ENCODE results near the gene AIG1. TPM values are rescaled to one million over a fixed set of nuclear protein-coding genes. Genes with fewer than 3 reads are reported as not detected.

The AIG1 gene
- total RNA-seq, 2 experiments from 2014 or later = 16.1 to 20.0 TPM

GRCh38 chr6:143221698-143222097 is 161.0 kb downstream of the AIG1 start:
- H3K27ac Mint-ChIP-seq = no peak overlapping the region
- no peak for ATAC-seq
- no peak overlapping the region for H3K4me3 Mint-ChIP-seq
- H3K9me3 Mint-ChIP-seq = no peaks in the 10 kb centered on the region
- ChIA-PET CTCF (interaction anchor here (0.7 to 1.4 kb wide), 4 partner anchors 11 to 464 kb away, joined by 3 to 5 read pairs (median 4); no protein-coding TSS in a partner anchor), POLR2A (no interaction called here)
- no peaks in the 10 kb centered on the region for H3K36me3 Mint-ChIP-seq (ENCODE audit: low read depth)
- TF ChIP-seq CTCF (IDR thresholded peaks at IDR 0.05) = no peak
- H3K4me1 Mint-ChIP-seq (ENCODE audit: low read depth) = no peaks in the 10 kb centered on the region
- intact Hi-C loops (cut with micrococcal nuclease) = no loop called here
- DNase-seq = no peak
- no peaks in the 10 kb centered on the region for H3K27me3 Mint-ChIP-seq

- ChIA-PET CTCF (interaction anchor here (1.3 to 1.4 kb wide), 2 partner anchors 10 to 196 kb away, joined by 4 to 5 read pairs; no protein-coding TSS in a partner anchor), POLR2A (no interaction called here)
- intact Hi-C loops (cut with micrococcal nuclease) = no loop called here
- no peak for ATAC-seq
- no peak overlapping the region for H3K27ac Mint-ChIP-seq
- H3K9me3 Mint-ChIP-seq = no peaks in the 10 kb centered on the region
- no peak overlapping the region for H3K4me3 Mint-ChIP-seq
- no peak for TF ChIP-seq CTCF (IDR thresholded peaks at IDR 0.05)
- H3K4me1 Mint-ChIP-seq (ENCODE audit: low read depth) = no peaks in the 10 kb centered on the region
- DNase-seq = no peak
- H3K27me3 Mint-ChIP-seq = no peaks in the 10 kb centered on the region
- H3K36me3 Mint-ChIP-seq (ENCODE audit: low read depth) = no peaks in the 10 kb centered on the region
Measured at GRCh38 chr6:143222310-143222709, 161.6 kb downstream of the AIG1 start.

GRCh38 chr6:143222801-143223231 is 162.1 kb downstream of the AIG1 start:
- Mint-ChIP-seq H3K36me3 (ENCODE audit: low read depth) (no peaks in the 10 kb centered on the region), H3K27me3 (no peaks in the 10 kb centered on the region), H3K27ac (no peak overlapping the region), H3K4me3 (no peak overlapping the region), H3K4me1 (ENCODE audit: low read depth) (no peaks in the 10 kb centered on the region), H3K9me3 (no peaks in the 10 kb centered on the region)
- ChIA-PET CTCF (no interaction called here), POLR2A (no interaction called here)
- TF ChIP-seq CTCF (IDR thresholded peaks at IDR 0.05) = no peak
- ATAC-seq = no peak
- intact Hi-C loops (cut with micrococcal nuclease) = no loop called here
- no peak for DNase-seq

GRCh38 chr6:143223895-143224294 is 163.2 kb downstream of the AIG1 start:
- H3K27ac Mint-ChIP-seq = no peak overlapping the region
- H3K36me3 Mint-ChIP-seq (ENCODE audit: low read depth) = no peaks in the 10 kb centered on the region
- ATAC-seq = no peak
- ChIA-PET CTCF (no interaction called here), POLR2A (no interaction called here)
- TF ChIP-seq CTCF (IDR thresholded peaks at IDR 0.05) = no peak
- intact Hi-C loops (cut with micrococcal nuclease) = no loop called here
- H3K4me3 Mint-ChIP-seq = no peak overlapping the region
- H3K4me1 Mint-ChIP-seq (ENCODE audit: low read depth) = no peaks in the 10 kb centered on the region
- H3K9me3 Mint-ChIP-seq = no peaks in the 10 kb centered on the region
- H3K27me3 Mint-ChIP-seq = no peaks in the 10 kb centered on the region
- DNase-seq = no peak

- ChIA-PET CTCF (interaction anchor here (1.2 kb wide), 1 partner anchor 14 kb away, joined by 5 read pairs; no protein-coding TSS in a partner anchor), POLR2A (no interaction called here)
- H3K9me3 Mint-ChIP-seq = no peaks in the 10 kb centered on the region
- no peaks in the 10 kb centered on the region for H3K36me3 Mint-ChIP-seq (ENCODE audit: low read depth)
- H3K27ac Mint-ChIP-seq = no peak overlapping the region
- H3K4me1 Mint-ChIP-seq (ENCODE audit: low read depth) = no peaks in the 10 kb centered on the region
- intact Hi-C loops (cut with micrococcal nuclease) = no loop called here
- H3K4me3 Mint-ChIP-seq = no peak overlapping the region
- TF ChIP-seq CTCF (IDR thresholded peaks at IDR 0.05) = no peak
- DNase-seq (no peak), ATAC-seq (no peak)
- no peaks in the 10 kb centered on the region for H3K27me3 Mint-ChIP-seq
Measured at GRCh38 chr6:143224516-143224915, 163.8 kb downstream of the AIG1 start.

All from activated CD8-positive, alpha-beta T cell treated with anti-CD3 and anti-CD28 coated beads for 36 hours (primary cell).